Measurements from ENCODE around the gene XYLT1. TPM values are rescaled to one million over a fixed set of nuclear protein-coding genes. Genes with fewer than 3 reads are reported as not detected.

XYLT1 gene
- total and polyA plus RNA-seq, 2 of the 4 experiments (the other 2 are of a cell fraction), result 9.0 to 12.7 TPM

- ATAC-seq (ENCODE audit: low read depth) (no peak), DNase-seq (no peak)
- Histone ChIP-seq H3K36me3 (ENCODE audit: control insufficient read depth, insufficient read depth, low read length) (no peaks in the 10 kb centered on the region), H4K5ac (ENCODE audit: low read depth, low read length) (no peak overlapping the region), H4K91ac (ENCODE audit: insufficient read depth, low read depth, low read length) (no peak overlapping the region), H3K79me1 (ENCODE audit: low read depth in 1 of 2, low read length in 2 of 2) (peaks cover 25 to 56% of the 10 kb centered on the region in 2 experiments), H2AFZ (replicated peaks; ENCODE audit: low read length, poor library complexity) (no peak overlapping the region), H3K18ac (ENCODE audit: low read depth, low read length) (no peak overlapping the region), H2AK5ac (ENCODE audit: low read depth, low read length) (no peak overlapping the region), H3K14ac (replicated peaks; ENCODE audit: low read depth, low read length) (no peak overlapping the region), H3K27me3 (ENCODE audit: control insufficient read depth, insufficient read depth, low read length) (no peaks in the 10 kb centered on the region), H3K4me3 (ENCODE audit: insufficient read depth, low read depth, low read length) (no peak overlapping the region), H3K9ac (ENCODE audit: low read depth, low read length) (no peak overlapping the region), H3K9me3 (ENCODE audit: control insufficient read depth, insufficient read depth, low read length) (no peaks in the 10 kb centered on the region), H3K56ac (ENCODE audit: extremely low read depth, insufficient read depth, low read length) (no peak overlapping the region), H3K23ac (ENCODE audit: low read depth, low read length) (no peak overlapping the region), H3K4me1 (ENCODE audit: control insufficient read depth, insufficient read depth, low read length) (peaks cover 4% of the 10 kb centered on the region; the same call in 1 of the 2 replicates), H2BK15ac (ENCODE audit: low read depth, low read length) (no peak overlapping the region), H3K4ac (ENCODE audit: low read depth, low read length) (no peak overlapping the region), H3K27ac (ENCODE audit: insufficient read depth, low read length) (no peak overlapping the region), H4K8ac (ENCODE audit: low read depth in 2 of 2, low read length in 2 of 2) (no peak overlapping the region), H3K4me2 (ENCODE audit: low read depth, low read length) (no peak overlapping the region), H2BK120ac (ENCODE audit: low read depth, low read length) (no peak overlapping the region), H2BK20ac (ENCODE audit: low read depth, low read length) (no peak overlapping the region), H3K9me1 (ENCODE audit: insufficient read depth, low read length) (peaks cover 11% of the 10 kb centered on the region), H4K20me1 (ENCODE audit: insufficient read depth, low read length) (peaks cover 28% of the 10 kb centered on the region), H2AK9ac (replicated peaks; ENCODE audit: low read depth, low read length, poor library complexity) (no peak overlapping the region), H2BK5ac (ENCODE audit: low read depth, low read length, poor library complexity, severe bottlenecking) (no peak overlapping the region)
- dilution Hi-C loops (cut with HindIII; ENCODE audit: low sequenced_read_pairs, unreplicated experiment), result no loop called here
- BruUV-seq (replicated peaks), result no TSS peak
- in situ Hi-C loops (cut with MboI; ENCODE audit: low sequenced_read_pairs), result no loop called here
- no CpG with 5 or more reads among the region's 2 CpGs for WGBS, 2 experiments (ENCODE audit: extremely low coverage in 2 of 2, insufficient read length in 1 of 2)
- ChIA-PET POLR2A (ENCODE audit: unreplicated experiment) (no interaction called here), CTCF (no interaction called here)
- no peak for TF ChIP-seq CEBPB (IDR thresholded peaks at IDR 0.05; ENCODE audit: low read depth, low read length)
- TF ChIP-seq USF2 (IDR thresholded peaks at IDR 0.05; ENCODE audit: low read depth, low read length), result no peak
- intact Hi-C loops (cut with micrococcal nuclease), result no loop called here
Measured at GRCh38 chr16:17371299-17371698, 99.5 kb downstream of the XYLT1 start.
